NCI-H226 (cell line): ENCODE results near the gene ASTN2.
A peak's percentile ranks its signal among the peaks of the same experiment; 100 is the strongest.
"Not testable (repeated sequence)": the region's sequence is repeated elsewhere in the genome, so short reads cannot be mapped to it uniquely, and the experiment has no call there.

Experiments used
- DNase-seq: peaks from one replicate; pipeline ENCODE4 v3.0.0-alpha.2; 2015

The ASTN2 gene

DNA sequence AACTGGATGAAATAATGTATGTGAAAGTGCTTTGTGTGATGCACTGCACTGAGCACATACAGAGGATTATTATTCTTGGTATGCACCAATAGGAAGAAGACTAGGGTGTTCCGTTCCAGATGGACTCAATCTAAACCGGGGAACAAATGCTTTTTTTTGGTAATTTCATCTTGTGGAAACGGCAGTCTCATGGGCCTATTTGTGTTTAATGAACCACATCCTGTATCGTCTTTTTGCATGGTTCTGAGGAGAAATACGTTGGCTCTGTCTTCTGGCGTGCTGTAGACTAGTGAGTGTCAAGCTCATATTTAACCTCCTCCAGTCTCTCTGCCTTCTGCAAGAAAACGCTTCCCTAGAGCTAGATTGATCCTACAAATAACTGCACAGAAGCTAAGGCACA, 697.7 kb downstream of the ASTN2 start:
- no peak for DNase-seq

DNA sequence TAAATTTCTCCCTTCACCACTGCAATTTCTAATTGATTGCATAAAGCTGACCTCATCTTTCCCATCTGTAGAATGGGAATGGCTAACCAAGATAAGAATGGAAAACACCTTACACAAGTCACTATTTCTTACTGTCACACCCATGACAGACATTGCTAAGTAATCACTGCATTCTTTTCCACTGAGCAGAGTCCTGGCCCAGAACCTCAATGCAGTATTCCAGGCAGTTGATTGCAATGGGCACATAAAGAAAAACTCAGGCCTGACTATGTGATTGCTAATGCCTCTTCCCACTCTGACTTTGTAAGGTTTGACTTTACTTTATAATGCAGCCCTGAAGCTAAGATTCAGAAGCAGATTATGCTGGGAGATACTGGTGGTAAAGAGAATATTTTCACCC, 698.4 kb downstream of the ASTN2 start:
- DNase-seq = peak; percentile 11

DNA sequence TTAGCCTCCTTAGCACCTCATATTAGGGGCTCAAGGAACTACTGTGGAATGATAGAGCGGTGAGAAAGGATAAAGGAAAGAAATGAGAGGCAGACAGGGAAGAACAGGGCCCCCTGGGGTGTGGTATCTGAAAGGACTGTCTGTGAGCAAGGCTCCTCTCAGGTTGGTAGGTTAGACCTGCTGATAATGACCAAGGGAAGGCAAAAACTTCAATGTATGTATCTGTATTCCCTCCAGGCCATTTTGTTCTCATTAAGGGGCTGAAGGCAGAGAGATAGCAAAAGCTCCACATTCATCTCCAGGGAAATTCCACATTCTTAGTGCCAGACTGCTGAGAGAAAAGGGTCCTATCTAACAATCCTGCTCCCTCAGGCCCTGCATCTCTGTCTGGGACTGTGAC, 699.1 kb downstream of the ASTN2 start:
- DNase-seq = no peak

DNA sequence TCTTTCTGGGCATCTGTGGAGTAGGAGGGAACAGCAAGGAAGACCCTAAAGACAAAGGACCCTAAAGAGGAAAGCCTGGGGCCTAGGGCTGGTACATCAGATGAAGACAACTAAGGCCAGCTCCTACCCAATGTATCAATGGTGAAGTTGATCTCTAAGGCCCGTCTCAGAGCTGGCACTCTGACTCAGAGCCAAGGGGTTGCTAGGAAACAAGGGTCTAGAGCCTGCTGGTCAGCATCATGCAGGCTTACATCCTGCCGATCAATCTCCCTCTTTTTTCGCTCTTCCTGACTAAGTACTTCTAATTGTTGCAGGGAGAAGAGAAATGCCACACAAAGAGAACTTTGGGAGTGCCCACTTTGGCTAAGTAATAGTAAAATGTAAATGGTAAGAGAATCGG, 701.6 kb downstream of the ASTN2 start:
- DNase-seq = no peak

DNA sequence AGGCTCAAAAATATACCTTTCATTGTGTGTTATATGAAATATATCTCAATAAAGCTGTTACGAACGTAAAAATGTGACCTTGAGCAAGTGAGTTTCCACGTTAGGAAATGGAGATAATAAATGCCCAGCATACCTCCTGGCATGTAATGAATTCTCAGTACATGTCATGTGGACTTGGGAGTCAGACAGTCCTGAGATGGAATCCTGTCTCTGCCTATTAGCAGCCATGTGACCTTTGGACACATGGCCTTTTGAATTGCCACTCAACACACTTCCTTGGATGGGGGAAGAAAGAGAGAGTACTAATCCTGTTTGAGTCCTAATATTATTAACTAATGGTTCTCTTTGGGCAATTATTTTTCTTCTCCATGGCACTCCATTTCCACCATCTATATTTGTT, 702.1 kb downstream of the ASTN2 start:
- no peak for DNase-seq

DNA sequence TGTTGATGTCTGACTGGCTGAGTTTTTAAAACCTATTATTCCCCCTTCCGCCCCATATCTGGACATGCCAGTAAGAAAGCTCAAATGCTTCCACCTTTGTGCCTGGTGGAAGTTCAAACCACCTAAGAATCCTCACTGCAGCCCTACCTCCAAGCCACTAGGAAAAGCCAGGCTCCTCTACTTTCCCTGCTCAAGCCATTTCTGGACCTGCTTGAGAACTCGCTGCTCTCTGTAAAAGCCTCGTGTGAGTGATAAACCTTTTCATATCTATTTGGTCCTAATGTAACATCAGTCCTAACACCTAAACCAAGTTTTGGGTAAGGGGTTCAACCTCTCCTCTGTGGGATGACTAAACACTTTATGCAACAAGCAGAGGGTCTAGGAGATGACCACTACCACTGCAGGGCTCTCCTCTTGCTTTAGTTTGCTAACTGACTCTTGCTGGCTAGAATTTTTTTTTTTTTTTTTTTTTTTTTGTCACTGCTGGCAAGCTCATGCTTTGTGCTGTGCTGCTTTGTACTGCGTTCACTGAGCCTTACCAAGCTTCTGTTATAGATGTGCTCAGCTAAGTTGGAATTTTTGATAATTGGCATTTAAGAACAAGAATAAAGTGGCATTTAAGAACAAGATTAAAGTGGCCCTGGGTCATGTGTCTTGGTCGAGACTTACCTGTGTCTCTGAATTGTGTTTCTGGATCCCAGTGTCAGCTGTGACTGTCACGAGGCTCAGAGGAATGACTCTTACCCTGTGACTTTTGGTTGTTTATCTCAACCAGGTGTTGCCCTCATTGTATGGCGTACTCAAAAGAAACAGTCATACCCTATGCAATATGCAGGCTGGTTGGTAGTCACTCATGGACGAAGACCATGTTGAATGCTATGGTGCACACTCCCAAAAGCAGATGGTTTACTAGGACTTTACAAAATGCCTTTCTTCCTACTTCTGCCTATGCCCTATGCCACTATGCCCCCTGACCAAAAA, 708.3 kb downstream of the ASTN2 start:
- no peak for DNase-seq

DNA sequence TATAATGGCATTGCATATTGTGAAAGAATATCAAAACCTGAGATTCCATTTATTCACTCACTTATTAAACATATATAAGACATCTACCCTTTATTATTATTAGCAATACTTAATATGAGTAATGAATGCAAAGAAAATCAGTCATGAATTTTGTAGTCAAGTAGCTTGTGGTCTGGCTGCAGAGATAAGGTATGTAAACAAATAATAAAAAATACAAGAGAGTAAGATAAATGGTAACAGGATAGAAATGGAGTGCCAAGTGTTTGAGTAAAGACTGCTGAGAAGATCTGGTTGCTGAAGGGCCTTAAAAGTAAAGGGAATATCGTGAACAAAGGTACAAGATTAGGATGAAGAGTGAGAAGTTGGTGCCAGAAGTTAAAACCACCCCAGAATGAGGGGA, 709.3 kb downstream of the ASTN2 start:
- DNase-seq = no peak

DNA sequence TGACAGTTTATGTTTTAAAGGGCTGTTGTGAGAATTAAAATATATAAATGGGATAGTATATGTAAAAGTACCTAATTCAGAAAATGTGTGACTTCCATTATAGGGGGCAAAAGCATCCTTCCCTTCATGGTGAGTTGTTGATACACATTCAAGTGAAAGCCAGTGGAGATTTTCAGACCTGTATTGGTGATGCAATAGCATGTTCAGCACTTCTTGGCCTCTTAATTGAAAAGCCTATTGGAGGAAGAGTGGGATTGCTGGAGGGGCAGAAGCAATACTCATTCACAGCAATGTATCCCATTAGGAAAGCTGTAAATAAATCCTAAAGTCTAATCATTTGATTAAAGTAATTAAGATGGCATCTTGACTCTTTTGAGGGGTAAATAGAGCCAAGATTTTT, 710.4 kb downstream of the ASTN2 start:
- DNase-seq = no peak

DNA sequence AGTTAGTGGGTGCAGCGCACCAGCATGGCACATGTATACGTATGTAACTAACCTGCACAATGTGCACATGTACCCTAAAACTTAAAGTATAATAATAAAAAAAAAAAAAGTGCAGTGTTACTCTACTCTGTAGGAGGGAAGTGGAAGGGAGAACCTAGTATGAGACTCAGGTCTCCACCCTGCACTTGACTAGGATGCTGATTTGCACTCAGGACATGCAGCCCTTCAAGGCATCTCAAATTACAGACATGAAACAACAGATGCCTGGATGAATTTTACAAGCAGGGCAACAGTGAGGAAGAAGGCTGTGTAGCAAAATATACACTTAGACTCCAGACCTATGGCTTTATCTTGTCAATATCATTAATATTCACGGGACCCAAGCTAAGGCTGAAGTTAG, 711.2 kb downstream of the ASTN2 start:
- no peak for DNase-seq

DNA sequence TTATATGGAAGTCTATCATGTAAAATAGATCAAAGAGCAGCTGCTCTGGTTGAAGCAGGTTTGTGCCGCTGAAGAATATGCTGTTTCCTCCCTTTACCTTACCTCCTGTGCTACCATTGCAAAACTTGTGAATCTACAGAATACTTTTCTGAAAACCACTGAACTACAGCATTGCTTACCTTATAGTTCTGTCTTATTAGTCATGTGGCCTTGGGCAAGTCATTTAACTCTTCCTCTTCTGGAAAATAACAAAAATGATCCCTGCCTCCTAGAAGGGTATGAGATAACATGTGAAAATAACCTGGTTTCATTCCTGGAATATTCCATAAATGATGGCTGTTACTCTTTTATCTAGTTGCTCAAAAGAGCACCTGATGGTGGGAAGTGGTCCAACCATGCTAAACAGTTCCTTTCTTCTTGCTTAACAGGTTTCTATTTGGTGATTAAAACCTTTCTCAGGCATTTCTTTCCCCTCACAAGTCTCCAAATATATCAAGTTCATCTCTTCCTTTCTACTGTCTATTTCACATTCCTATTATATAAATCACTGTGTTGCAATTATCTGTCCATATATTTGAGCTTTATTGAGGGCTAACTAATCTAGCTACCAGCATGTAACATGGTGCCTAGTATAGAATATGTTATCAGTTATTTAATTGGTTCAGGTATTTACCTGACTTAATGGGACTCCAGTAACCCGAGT, 712.8 kb downstream of the ASTN2 start:
- peak; percentile 54 for DNase-seq

DNA sequence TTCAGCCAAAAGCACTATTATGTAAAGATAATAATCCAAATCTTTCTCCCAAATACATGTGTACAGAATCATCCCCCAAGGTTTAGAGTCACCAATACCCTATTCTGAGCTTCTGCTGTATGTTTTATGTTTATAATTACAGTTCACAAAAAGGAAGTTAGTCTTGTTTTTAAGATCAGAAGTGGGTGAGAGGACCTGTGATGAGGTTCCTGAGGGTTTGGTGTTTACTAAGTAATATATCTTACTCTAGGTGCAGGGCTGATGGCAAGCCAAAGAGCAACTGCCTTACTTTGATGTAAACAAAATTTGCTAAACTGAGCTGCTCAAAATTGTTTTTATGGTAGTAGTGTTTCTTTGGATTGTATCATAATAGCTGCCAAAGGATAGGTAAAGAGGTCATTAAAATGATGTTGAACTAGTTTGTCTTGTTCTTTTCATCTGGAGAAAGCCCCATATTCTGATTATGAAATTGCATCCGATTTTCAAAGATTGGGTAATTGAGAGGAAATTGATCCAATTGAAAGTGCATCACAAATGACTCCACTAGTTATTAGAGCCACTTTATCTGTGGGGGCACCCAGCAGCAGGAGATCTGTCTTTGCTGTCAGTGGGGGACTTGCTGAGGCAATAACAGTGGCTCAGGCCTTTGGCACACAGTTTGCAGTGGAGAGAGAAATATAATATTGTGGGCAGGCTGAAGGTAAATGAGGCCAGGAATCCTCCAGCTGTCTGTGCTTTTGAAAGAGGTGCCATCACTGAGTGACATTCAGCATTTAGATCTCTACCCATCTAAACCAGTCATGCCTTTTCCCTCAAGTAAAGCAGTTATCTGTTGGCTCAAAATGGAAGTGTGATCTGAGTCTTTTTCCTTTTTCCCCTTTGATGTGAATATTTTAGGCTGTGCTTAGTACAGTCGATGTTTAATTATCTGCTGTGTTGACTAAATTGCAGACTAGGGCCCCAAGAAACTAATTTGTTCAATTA, 713.7 kb downstream of the ASTN2 start:
- no peak for DNase-seq

DNA sequence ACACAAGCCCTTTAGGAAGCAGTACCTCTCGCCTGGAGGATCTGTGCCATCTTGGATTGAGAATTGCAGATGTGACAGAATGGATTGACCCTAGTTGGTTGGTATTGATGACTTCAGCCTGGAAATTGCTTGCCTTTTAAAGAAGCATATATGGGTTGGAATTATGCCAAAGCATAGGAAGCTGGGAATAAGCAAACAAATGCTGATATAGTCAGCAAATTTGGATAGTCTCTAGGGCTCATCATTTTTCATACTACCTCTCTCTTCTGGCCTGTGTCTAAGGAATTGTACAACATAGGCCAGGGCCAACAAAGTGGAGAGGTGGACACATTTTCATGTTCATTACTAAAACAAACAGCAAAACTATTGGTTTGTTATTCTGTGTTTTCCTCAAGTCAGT, 714.6 kb downstream of the ASTN2 start:
- DNase-seq = no peak

DNA sequence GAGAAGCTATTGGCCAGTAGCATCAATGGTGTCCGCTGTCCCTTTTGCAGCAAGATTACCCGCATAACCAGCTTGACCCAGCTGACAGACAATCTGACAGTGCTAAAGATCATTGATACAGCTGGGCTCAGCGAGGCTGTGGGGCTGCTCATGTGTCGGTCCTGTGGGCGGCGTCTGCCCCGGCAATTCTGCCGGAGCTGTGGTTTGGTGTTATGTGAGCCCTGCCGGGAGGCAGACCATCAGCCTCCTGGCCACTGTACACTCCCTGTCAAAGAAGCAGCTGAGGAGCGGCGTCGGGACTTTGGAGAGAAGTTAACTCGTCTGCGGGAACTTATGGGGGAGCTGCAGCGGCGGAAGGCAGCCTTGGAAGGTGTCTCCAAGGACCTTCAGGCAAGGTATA, 717.0 kb downstream of the ASTN2 start:
- DNase-seq = no peak

DNA sequence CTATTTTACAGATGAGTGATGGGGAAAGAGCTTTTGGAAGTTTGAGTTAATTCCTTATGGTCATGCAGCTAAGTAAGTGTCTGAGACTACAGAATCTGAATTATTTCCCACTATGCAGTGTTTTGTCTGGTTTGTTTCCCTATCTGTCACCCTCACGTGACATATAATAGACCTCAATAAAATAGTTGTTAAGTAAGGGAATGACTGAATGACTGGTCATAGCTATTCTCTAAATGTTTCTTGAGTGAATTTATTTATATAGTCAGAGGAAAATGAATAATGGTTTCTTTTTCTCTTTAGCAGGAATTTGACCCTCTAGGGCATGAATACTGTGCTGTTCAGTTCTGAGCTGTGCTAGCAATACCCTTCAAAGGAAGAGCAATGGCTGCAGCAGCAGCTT, 717.5 kb downstream of the ASTN2 start:
- DNase-seq = no peak

DNA sequence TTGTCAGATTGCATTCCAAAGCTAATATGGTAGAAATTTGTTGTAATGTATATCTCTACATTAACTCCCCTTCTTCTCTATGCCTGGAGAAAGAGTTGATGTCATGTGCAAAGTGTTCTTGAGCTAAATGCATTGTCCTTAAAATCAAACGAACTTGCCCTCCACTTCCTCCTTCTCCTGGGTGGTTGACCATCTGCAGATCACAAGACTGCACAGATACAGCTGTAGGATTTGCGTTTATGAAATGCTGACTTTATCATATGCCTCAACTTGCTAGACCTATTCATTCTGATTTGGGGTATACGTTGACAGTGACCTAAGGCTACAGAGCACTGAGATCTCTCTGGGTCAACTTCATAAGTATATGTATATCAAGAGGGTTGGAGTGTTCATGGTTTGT, 719.4 kb downstream of the ASTN2 start:
- no peak for DNase-seq

DNA sequence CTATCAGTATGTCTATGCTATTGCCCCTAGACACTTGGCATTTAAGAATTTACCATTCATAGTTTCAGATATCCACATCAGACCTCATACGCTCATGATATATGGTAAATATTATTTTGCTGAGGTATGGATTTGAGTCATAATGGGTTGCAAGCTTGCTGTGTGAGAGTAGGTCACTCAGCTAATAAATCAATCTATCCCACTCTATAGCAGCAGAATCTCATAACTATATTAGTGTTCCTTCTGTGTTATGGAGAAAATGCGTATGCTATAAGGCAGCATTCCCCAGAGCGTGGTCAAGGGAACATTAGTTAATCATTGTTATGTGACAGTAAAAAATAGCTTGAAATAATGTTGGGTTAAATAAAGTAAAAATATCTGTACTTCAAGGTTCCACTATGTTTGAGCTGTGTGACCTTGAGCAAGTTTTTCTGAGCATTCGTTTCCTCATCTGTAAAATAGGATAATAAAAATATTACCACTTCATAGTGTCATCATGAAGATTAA, 720.0 kb downstream of the ASTN2 start:
- DNase-seq = no peak

DNA sequence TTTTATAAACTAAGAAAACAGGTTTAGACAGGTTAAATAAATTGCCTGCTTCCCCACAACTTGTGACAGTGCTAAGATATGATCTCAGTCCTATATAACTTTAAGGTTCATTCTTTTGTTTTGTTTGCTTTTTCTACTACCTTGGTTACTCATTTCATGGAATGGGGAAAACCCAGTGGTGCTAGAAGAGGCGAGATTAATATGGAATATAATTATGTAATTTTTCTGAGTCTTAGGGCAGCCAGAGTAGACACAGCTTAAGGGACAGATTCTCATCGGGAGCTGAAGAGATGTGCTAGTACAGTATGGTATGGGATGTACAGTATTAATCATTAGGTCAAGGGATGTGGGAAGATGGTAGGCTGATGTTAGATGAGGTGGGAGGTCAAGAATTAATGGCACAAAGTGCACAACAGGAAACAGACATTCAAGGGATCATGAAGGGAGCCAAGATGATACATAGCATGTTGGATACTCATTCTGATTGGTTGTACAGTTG, 721.6 kb downstream of the ASTN2 start:
- DNase-seq = peak; percentile 64

DNA sequence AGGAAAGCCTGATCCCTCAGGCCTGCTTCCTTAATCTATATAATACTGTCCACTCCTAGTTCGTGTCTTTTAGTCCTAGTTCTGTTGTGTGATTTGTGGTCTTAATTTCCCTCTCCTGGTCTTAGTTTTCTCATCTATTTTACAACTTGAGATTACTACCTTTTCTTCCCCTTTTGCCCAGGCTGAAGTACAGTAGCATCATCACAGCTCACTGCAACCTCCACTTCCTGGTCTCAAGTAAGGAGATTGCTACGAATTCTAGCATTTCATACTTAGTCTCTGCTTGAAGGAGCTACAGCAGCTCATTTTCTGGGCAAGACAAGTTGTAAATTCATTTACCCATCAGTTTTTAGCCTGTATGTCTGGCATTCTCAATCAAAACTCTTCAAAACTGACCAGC, 722.2 kb downstream of the ASTN2 start:
- DNase-seq = no peak

DNA sequence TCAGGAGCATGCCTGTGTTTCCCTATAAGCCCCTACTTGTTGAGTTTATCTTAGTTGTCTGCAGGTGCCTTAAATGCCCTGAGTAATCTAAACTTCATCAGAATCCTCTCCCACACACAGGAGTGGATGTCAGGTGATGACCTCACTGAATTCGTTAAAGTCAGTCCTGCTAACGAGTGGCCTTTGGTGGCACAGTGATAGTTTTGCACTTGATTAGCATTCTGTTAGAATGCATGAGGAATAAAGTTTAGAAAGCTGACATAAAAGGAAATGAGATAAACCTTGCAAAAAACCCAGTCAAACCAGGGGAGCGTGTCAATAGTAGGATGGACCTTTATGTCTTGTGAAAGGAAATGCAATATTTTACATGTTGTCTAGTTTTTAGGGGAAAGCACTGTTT, 723.2 kb downstream of the ASTN2 start:
- no peak for DNase-seq

DNA sequence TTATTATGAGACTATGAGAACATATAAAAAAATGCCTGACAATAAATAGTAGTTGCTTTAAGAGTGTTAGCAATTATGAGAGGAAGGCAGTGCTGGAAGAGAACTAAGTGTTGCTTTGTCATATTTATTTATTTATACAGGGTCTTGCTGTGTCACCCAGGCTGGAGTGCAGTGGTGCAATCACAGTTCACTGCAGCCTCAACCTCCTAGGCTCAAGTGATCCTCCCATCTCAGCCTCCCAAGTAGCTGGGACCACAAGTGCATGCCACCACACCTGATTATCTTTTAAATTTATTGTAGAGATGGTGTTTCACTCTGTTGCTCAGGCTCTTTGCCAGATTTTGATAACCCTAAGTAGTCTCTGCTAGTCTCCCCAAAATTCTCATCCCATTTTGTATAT, 724.1 kb downstream of the ASTN2 start:
- DNase-seq = not testable (repeated sequence)

DNA sequence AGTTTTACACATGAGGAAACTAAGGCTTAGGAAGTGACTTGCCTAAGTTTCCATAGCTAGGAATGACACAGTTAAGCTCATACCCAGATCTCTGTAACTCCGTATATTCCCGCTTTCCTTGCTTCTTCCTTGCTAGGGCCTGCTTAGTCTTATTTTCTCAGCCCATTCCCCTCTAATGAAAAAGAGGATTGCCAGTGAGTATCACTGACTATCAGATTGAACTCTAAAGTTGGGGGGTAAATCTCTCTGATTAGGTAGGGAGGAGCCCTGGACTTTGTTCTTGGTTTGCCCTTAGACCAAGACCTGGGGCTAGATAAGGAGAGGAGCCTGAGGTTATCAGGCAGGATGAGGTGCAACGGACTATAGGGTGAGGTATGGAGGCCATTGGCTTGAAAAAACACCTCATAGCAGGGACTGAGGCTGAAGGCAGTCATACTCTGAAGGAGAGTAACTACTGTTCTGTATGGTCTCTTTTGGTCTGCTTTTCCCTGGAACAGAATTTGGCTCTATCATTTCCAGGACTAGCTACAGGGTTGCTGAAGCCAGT, 725.3 kb downstream of the ASTN2 start:
- no peak for DNase-seq

DNA sequence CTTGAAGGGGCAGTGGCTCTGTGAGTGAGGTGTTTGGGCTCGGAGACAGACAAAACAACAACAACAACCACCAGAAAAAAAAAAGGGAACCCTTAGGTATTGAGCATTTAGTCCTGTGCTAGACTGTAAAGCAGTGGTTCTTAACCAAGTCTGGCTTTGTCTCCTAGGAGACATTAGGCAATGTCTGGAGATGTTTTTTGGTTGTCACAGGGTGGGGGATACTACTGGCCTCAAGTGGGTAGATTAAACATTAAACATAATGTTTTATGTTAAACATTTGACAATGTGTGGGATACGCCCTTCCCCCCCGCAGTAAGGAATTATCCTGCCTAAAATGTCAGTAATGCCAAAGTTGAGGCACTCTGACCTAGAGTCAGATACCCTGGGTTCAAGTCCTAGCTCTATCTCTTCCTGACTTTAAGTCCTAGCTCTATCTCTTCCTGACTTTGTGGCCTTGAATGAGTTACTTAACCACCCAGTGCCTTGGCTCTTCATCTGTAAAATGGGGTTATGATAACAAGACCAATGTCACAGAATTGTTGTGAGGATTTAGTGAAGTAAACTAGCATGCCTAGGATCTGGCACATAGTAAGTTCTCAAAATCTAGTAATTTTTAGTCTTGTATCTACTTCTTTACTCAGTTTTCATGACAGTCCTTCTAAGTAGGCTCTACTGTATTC, 725.9 kb downstream of the ASTN2 start:
- no peak for DNase-seq
